ENCODE data around the gene FAM151A. TPM values are rescaled to one million over a fixed set of nuclear protein-coding genes. Genes with fewer than 3 reads are reported as not detected.

FAM151A gene
- polyA plus RNA-seq, 1 donor, result 2.8 TPM

DNA sequence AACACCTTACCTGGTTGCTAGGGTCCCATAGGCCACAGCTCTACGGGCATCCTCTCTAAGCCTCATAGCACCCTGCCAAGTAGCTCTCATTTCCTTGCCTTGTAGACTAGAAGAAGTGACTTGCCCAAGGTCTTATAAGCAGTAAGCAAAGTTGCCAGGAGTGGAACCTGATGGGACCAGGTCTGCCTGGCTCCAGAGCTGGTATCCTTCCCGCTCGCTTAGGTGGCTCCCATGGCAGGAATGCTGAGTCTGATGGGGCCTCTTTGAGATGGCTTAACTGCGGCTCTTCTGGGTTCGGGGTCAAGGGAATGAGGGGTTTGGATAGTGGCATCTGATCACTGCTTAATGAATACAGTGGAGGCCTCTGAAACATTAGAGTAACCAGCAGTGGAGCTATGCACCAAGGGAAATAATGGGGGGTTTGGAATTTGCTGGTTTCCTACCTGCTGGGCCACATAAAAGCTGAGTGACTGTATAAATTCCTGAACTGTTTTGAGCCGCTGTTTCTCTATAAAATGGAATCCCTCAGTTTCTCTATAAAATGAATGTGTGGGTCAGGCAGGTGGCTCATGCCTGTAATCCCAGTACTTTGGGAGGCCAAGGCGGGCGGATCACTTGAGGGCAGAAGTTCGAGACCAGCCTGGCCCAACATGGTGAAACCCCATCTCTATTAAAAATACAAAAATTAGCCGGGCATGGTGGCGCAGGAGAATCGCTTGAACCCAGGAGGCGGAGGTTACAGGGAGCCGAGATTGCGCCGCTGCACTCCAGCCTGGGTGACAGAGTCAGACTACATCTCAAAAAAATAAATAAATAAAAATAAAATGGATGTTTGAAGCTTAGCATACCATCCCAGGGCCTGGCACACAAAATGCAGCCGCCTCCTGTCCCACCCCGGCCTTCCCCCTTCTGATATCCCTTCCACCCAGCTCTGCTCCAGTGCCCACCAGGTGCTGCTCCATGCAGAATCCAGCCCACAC, 12.4 kb downstream of the FAM151A start:
- no peak for DNase-seq
- Histone ChIP-seq H3K4me3 (ENCODE audit: low read length) (no peak overlapping the region), H3K27ac (ENCODE audit: low read length) (no peak overlapping the region), H3K9me3 (ENCODE audit: control insufficient read depth, low read depth, low read length) (no peaks in the 10 kb centered on the region), H3K27me3 (ENCODE audit: control insufficient read depth, insufficient read depth, low read length) (no peaks in the 10 kb centered on the region), H3K4me1 (ENCODE audit: control insufficient read depth, insufficient read depth, low read length) (peaks cover 18% of the 10 kb centered on the region), H3K36me3 (ENCODE audit: control insufficient read depth, insufficient read depth, low read length) (peaks cover 49% of the 10 kb centered on the region)
- no CpG with 5 or more reads among the region's 18 CpGs for WGBS (ENCODE audit: insufficient coverage, low lambda C conversion rate)

DNA sequence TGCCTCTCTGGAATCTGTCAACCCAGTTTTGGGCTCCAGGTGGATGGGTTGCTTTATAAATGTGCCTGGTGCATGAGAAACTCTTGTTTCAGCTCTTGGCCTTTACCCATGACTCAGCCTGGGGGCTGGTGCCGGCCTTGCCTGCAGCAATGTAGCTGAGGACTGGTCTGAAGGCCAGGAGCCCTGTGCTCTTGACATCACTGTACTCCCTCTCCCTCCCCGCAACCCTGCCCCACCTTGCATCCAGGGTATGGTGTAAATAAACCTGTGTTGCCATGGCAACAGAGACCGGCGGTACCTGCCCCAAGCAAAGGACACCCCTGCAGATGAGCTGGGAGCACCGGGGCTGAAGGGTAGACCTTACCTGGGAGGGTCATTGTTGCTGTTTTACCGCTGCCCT, 13.3 kb downstream of the FAM151A start:
- no peaks in the 10 kb centered on the region for H3K27me3 ChIP-seq (ENCODE audit: control insufficient read depth, insufficient read depth, low read length)
- DNase-seq, result peak in 1 of 2 donors; percentile 47
- peaks cover 16% of the 10 kb centered on the region for H3K4me1 ChIP-seq (ENCODE audit: control insufficient read depth, insufficient read depth, low read length)
- no peak overlapping the region for H3K4me3 ChIP-seq (ENCODE audit: low read length)
- H3K27ac ChIP-seq (ENCODE audit: low read length), result no peak overlapping the region
- H3K36me3 ChIP-seq (ENCODE audit: control insufficient read depth, insufficient read depth, low read length), result peaks cover 53% of the 10 kb centered on the region
- no CpG with 5 or more reads among the region's 6 CpGs for whole genome bisulfite sequencing (ENCODE audit: insufficient coverage, low lambda C conversion rate)
- H3K9me3 ChIP-seq (ENCODE audit: control insufficient read depth, low read depth, low read length), result no peaks in the 10 kb centered on the region

DNA sequence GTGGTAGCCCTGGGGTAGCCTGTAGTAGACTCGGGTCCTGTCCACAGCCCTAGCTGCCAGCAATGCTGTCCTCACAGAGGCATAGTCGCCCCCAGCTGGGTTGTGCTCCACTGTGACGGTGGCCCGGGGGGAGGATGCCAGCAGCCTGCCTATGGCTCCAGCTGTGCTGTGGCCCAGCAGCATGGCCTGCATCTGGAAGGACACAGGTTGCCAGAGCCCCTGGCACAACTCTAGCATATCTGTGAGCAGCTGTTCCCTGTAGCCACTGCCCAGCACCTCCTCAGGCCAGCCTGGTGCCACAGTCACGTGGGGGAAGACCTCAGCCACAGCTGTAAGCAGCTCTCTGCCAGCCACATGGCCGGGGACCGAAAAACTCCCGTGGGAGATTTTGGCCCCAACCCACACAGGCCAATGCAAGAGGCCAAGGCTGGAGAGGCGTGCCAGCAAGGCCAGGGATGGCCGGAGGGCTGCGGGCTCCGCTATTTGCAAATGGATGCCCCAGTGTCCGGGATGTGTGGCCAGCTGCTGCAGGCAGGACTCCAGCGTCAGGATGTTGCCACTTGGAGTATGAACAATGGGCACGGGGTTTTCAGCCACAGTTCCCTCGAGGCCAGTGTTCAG, 13.9 kb downstream of the FAM151A start:
- Histone ChIP-seq H3K4me3 (ENCODE audit: low read length) (no peak overlapping the region), H3K27ac (ENCODE audit: low read length) (no peak overlapping the region), H3K27me3 (ENCODE audit: control insufficient read depth, insufficient read depth, low read length) (no peaks in the 10 kb centered on the region), H3K36me3 (ENCODE audit: control insufficient read depth, insufficient read depth, low read length) (peaks cover 58% of the 10 kb centered on the region), H3K4me1 (ENCODE audit: control insufficient read depth, insufficient read depth, low read length) (peaks cover 10% of the 10 kb centered on the region), H3K9me3 (ENCODE audit: control insufficient read depth, low read depth, low read length) (no peaks in the 10 kb centered on the region)
- no CpG with 5 or more reads among the region's 16 CpGs for WGBS (ENCODE audit: insufficient coverage, low lambda C conversion rate)
- DNase-seq, result no peak

DNA sequence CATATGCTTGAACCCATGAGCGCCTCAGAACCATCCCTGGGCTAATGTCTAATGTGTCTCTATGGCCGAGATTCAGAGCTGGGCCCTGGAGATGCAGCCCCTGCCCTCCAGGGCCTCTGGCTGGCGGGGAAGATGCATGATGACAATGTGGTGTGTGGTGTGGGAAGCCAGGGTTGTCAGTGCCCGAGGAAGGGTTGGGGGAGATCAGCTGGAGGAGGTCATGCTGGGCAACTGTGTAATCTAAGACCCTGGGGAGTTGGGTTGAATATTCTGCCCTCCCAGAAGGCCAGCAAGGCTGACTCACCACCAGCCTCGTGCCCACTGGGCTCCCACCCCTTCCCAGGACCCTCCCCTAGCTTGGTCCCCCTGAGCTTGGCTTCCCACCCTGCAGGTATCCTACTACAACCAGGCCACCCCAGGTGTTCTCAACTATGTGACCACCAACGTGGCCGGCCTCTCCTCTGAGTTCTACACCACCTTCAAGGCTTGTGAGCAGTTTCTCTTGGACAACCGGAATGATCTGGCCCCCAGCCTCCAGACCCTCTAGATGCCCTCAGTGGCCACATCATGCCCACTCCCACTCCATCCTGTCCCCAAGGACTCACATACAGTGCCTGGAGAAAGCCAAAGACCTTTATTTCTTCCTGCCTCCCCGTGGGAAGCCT, 14.6 kb downstream of the FAM151A start:
- no peaks in the 10 kb centered on the region for H3K27me3 ChIP-seq (ENCODE audit: control insufficient read depth, insufficient read depth, low read length)
- H3K4me1 ChIP-seq (ENCODE audit: control insufficient read depth, insufficient read depth, low read length), result peaks cover 10% of the 10 kb centered on the region
- H3K4me3 ChIP-seq (ENCODE audit: low read length), result no peak overlapping the region
- no peaks in the 10 kb centered on the region for H3K9me3 ChIP-seq (ENCODE audit: control insufficient read depth, low read depth, low read length)
- no CpG with 5 or more reads among the region's 9 CpGs for WGBS (ENCODE audit: insufficient coverage, low lambda C conversion rate)
- DNase-seq, result no peak
- peaks cover 64% of the 10 kb centered on the region for H3K36me3 ChIP-seq (ENCODE audit: control insufficient read depth, insufficient read depth, low read length)
- H3K27ac ChIP-seq (ENCODE audit: low read length), result no peak overlapping the region

DNA sequence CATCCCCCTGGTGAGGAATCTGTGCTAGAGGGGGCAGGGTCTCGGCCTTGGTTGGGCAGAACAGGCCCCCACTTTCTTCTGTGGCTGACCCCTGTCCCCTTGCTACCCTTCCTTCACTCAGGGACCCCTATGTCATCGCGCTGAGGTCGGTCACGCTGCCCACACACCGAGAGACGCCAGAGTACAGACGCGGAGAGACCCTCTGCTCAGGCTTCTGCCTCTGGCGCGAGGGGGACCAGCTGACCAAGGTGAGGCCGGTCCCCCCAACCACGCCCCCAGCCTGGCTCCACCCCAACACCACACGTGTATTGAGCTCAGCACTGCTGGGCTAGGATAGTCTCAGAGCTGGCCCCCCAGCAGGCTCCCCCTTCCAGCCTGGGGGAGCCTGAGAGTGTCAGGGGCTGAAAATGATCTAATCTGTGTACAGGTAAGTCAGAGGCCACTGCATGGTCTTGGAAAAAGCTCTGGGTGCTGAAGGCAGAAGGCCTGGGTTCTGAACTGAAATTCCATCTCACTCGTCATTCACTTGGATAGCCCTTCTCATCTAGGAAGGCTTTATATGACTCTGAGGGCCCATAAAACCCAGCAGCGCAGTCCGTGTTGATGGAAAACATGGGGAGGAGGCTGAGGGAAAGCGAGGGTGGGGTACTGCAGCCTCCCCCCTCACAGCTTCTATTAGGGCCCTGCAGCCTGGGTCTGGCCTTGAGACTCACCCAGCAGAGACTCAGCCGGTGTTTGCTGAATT, 15.3 kb downstream of the FAM151A start:
- Histone ChIP-seq H3K9me3 (ENCODE audit: control insufficient read depth, low read depth, low read length) (no peaks in the 10 kb centered on the region), H3K27ac (ENCODE audit: low read length) (no peak overlapping the region), H3K27me3 (ENCODE audit: control insufficient read depth, insufficient read depth, low read length) (no peaks in the 10 kb centered on the region), H3K4me3 (ENCODE audit: low read length) (no peak overlapping the region), H3K4me1 (ENCODE audit: control insufficient read depth, insufficient read depth, low read length) (peaks cover 10% of the 10 kb centered on the region), H3K36me3 (ENCODE audit: control insufficient read depth, insufficient read depth, low read length) (peaks cover 69% of the 10 kb centered on the region)
- WGBS (ENCODE audit: insufficient coverage, low lambda C conversion rate), result no CpG with 5 or more reads among the region's 19 CpGs
- DNase-seq, result no peak

DNA sequence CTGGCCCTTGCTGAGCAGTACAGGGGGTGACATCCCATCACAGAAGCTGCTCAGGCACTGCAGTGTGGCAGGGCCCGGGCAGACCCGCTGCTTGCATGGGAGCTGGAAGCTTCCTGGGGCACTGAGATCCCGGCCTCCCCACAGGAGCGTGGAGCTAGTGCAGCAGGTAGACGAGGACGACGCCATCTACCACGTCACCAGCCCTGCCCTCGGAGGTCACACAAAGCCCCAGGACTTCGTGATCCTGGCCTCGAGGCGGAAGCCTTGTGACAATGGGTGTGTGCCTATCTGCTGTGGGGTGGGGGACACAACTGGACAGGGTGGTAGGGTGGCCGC, 16.4 kb downstream of the FAM151A start:
- no CpG with 5 or more reads among the region's 13 CpGs for WGBS (ENCODE audit: insufficient coverage, low lambda C conversion rate)
- H3K27me3 ChIP-seq (ENCODE audit: control insufficient read depth, insufficient read depth, low read length), result no peaks in the 10 kb centered on the region
- H3K27ac ChIP-seq (ENCODE audit: low read length), result no peak overlapping the region
- H3K36me3 ChIP-seq (ENCODE audit: control insufficient read depth, insufficient read depth, low read length), result peaks cover 77% of the 10 kb centered on the region
- DNase-seq, result no peak
- H3K9me3 ChIP-seq (ENCODE audit: control insufficient read depth, low read depth, low read length), result no peaks in the 10 kb centered on the region
- no peak overlapping the region for H3K4me3 ChIP-seq (ENCODE audit: low read length)
- H3K4me1 ChIP-seq (ENCODE audit: control insufficient read depth, insufficient read depth, low read length), result peaks cover 10% of the 10 kb centered on the region

DNA sequence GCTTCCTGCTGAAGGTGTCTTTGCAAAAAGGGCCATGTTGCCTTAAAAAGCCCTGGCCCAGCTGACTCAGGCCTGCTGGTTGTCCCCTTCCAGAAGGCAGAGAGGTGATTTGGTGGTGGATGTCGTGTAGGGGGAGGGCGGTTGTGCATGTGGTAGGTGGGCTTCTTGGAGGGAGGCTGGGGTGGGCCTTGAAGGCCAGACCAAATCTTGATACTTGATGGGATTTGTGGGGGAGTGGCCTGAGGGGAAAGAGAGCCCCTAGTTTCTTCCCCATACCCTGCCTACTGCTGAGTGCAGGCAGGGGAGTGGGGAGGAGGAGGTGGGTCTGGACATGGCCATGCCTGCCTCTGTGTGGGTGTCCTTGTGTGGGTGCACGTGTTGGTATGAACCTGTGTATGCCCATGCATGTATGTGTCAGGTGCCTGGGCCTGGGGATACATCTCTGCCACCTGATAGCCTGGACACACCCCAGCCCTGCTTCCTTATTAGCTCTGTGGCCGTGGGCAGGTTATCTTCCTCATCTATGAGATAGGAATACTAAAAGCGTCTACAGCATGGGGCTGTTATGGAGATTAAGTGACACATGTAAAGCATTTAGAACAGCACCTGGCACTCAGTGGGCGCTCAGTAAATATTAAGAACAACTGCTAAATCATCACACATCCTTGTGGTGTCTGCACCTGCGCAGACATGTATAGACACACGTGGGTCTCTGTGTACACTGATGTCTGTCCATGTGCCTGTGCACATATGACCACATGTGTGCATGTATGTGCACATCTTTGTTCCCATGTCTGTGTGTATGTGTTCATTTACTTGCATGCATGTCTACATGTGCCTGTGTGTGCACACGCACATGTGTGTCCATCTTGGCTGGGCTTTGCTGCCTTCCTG, 17.0 kb downstream of the FAM151A start:
- no CpG with 5 or more reads among the region's 9 CpGs for WGBS (ENCODE audit: insufficient coverage, low lambda C conversion rate)
- H3K9me3 ChIP-seq (ENCODE audit: control insufficient read depth, low read depth, low read length), result no peaks in the 10 kb centered on the region
- DNase-seq, result no peak
- no peak overlapping the region for H3K27ac ChIP-seq (ENCODE audit: low read length)
- H3K36me3 ChIP-seq (ENCODE audit: control insufficient read depth, insufficient read depth, low read length), result peaks cover 80% of the 10 kb centered on the region
- H3K4me1 ChIP-seq (ENCODE audit: control insufficient read depth, insufficient read depth, low read length), result peaks cover 10% of the 10 kb centered on the region
- no peak overlapping the region for H3K4me3 ChIP-seq (ENCODE audit: low read length)
- no peaks in the 10 kb centered on the region for H3K27me3 ChIP-seq (ENCODE audit: control insufficient read depth, insufficient read depth, low read length)

DNA sequence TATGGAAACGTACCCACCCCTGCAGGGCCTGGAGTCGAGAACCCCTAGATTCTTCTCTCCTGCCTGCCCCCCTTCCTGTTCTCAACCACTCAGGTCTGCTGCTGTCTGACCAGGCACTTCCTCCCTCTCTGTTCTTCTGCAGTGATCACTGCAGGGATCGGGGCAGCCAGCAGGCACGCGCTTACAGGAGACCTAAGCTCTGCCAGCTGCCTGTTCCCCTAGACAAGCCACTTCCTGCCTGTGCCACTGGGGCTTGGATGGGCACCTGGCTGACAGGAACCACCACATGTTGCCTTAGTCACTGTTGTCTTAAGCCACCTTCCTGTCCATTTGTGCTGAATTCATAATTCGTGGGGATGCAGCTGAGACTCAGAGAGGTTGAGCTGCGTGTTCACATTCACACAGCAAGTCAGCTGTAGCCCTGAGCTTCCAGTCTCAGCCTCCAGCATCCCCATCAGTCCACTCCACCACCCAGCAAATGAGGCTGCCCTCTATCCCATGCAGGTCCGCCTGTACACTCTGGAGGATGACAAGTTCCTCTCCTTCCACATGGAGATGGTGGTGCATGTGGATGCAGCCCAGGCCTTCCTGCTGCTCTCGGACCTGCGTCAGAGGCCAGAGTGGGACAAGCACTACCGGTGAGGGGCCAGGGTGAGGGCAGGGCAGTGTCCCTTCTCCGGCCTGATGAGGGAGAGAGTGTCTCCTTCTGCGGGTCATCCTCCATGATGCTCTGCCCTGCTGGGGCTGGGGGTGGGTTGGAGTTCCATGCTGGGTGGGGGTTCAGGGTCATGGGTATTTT, 18.6 kb downstream of the FAM151A start:
- H3K9me3 ChIP-seq (ENCODE audit: control insufficient read depth, low read depth, low read length), result no peaks in the 10 kb centered on the region
- peaks cover 78% of the 10 kb centered on the region for H3K36me3 ChIP-seq (ENCODE audit: control insufficient read depth, insufficient read depth, low read length)
- no peak overlapping the region for H3K27ac ChIP-seq (ENCODE audit: low read length)
- H3K27me3 ChIP-seq (ENCODE audit: control insufficient read depth, insufficient read depth, low read length), result no peaks in the 10 kb centered on the region
- peaks cover 10% of the 10 kb centered on the region for H3K4me1 ChIP-seq (ENCODE audit: control insufficient read depth, insufficient read depth, low read length)
- no peak for DNase-seq
- H3K4me3 ChIP-seq (ENCODE audit: low read length), result no peak overlapping the region
- WGBS (ENCODE audit: insufficient coverage, low lambda C conversion rate), result no CpG with 5 or more reads among the region's 13 CpGs

DNA sequence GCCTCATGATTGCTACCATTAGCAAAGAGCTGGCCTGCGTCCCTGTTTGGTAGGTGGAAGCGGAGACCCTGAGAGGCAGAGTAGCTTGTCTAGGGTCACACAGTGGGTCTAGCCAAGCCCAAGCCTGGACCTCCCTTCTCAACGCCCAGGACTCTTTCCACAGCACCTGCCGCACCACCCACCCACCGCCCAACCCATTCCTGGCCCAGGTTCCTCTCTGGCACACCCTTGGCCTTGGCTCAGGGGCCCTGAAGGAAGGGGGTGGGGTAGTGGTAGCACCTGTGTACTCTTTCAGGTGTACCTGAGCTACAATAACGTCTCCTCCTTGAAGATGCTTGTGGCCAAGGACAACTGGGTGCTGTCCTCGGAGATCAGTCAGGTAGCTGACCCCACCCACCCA, 19.3 kb downstream of the FAM151A start:
- DNase-seq, result peak in 1 of 2 donors; percentile 36
- no CpG with 5 or more reads among the region's 7 CpGs for WGBS (ENCODE audit: insufficient coverage, low lambda C conversion rate)
- peaks cover 77% of the 10 kb centered on the region for H3K36me3 ChIP-seq (ENCODE audit: control insufficient read depth, insufficient read depth, low read length)
- H3K4me3 ChIP-seq (ENCODE audit: low read length), result no peak overlapping the region
- H3K27ac ChIP-seq (ENCODE audit: low read length), result no peak overlapping the region
- H3K4me1 ChIP-seq (ENCODE audit: control insufficient read depth, insufficient read depth, low read length), result peaks cover 10% of the 10 kb centered on the region
- H3K27me3 ChIP-seq (ENCODE audit: control insufficient read depth, insufficient read depth, low read length), result no peaks in the 10 kb centered on the region
- no peaks in the 10 kb centered on the region for H3K9me3 ChIP-seq (ENCODE audit: control insufficient read depth, low read depth, low read length)

Data from large intestine (tissue), 3 donors.